NCI-H2029 (cell line): ENCODE measurements around the gene GNAL.
"Not testable (repeated sequence)": the region's sequence is repeated elsewhere in the genome, so short reads cannot be mapped to it uniquely, and the experiment has no call there.

Source experiments
- DNase-seq: peaks from one replicate; lab custom pipeline; 2025; lab: John Stamatoyannopoulos, UW

The GNAL gene

DNA sequence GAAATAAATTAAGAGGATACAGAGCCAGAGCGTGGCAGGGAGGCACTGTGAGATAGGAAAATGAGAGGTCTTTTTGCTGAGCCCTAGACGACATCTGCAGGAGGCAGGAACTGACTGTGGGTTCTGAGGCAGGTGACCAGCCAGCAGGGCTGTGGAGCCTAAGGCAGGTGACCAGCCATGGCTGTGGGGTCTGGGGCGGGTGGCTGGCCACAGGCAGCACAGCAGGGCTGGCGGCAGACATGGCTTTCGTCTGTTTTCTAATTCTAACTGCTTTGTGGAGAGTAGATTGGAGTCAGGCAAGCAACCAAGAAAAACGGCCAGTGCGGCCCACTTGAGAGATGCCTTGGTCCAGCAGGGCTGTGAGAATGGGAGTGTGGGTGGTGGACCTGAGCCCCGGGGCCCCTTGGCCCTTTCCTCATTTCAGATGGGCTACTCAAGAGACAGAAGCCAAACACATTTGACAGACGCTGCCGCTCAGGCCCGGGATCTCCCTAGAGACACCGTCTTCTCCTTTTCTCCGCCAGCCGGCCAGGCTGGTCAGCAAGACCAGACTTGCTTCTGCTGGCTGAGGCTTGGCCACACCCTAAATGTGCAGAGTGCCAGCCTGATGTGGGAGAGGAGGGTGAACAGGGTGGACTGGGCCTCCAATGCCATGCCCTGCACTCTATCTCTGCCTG lies 19.7 kb upstream of the GNAL start:
- no peak for DNase-seq

DNA sequence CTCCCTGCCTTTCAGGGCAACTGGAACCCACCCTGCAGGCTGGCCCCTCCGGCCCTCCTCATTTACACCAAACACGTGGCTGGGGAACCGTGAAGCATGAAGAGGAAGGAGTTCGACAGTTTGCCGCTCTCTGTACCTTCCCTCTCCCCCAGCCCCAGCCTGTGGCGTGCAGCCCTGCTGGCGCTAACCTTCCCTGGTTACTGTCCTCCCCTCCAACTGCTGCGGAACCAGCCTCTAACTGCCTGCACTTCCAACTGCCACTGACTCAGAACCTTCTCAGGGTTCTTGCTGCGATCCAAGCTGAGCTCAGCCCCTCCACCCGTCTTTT lies 19.2 kb upstream of the GNAL start:
- no peak for DNase-seq

DNA sequence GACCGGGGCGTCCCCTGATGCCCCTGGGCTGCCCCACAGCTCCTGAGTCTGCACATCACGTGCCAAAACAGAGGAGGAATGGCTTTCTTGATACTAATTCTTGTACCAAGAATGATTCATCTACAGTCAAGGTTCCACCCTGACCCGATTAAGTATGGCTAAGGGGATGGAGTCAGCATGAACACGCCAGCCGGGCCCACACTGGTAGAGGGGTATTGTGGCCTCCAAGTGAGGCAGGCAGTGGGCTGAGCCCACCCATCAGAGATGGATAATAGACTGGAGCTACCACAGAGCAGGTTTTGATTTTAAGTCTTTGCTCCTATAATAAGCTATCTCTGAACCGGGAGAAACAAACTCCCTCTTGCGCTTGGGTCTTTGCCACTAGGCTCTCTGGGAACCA lies 17.9 kb upstream of the GNAL start:
- DNase-seq: no peak

DNA sequence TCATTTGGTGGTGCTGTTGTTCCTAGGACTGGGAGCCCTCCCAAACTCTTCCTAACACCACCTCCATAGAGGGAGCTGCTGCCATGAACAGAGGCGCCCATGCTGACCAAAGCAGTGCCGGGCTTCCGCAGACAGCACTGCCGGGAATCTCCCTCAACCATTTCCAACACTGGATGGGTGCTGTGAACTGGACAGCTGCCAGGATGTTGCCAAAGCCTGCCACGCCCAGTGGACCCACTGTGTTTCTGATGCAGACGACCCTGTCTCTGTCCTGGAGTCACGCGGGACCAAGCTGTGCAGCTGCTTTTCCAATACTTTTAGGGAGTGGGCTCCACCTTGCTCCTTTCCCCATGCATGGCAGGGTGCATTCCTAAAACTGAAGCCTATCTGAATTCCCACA lies 16.9 kb upstream of the GNAL start:
- no peak for DNase-seq

DNA sequence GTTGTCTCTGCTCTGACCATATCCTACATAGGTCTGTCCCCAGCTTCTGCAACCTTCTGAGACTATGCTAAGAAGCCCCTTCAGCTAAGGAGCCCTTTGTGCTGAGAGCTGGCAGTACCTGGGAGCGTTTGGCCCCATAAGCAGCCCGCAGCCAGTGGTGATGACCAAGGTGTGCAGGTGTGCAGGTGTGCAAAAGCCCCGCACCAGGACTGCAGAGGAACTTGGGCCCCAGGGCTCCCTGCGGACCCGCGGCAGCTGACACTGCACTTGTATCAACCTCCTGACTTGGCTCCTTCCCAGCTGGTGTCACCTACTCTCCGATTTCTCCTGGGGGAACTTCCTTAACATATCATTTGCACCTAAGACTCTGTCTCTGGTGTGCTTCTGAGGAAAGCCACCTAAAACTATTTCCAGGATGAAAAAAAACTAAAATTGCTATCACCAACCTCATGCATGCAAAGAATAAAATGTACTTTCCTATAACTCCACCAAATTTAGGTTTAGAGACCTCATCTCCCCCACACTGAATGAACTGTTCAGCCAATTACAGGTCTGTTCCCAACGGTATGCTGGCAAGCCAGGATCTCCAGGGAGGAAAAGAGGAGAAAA lies 16.1 kb upstream of the GNAL start:
- no peak for DNase-seq

DNA sequence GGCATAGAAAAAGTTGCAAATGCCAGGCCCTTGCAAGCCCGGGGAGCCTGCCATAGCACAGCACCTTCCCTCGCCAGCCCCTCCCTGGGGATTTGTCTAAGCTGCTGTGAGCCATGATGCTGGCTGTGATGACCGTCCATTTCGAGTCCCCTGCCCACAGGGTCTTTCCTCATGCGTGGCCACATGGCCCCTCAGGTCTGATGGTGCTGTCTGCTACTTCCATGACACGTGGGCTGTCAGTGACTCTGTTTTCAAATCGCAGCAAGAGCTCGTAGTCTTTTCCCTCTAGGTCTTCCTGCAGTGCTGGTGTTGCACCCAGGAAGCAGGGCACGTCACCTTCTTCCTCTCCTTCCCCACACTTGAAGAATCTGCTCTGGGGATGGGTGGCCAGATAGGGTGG lies 15.5 kb upstream of the GNAL start:
- no peak for DNase-seq

DNA sequence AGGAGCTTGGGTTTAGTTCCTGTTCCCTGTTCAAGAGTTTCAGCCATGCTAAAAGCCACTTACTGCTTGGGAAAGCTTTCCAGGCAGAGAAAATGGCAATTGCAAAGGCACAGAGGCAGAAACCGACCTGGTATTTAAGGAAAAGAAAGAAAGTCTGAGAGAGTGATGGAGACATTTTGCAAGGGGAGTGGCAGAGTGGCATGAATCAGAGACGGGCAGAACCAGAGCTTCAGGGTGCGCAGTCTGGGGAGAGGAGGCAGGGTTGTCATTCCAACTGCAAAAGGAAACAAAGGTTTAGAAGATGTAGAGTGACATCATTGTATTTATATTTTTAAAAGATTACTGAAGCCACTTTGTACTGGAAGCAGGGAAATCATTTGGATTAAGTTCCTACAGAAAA lies 14.9 kb upstream of the GNAL start:
- DNase-seq: no peak

DNA sequence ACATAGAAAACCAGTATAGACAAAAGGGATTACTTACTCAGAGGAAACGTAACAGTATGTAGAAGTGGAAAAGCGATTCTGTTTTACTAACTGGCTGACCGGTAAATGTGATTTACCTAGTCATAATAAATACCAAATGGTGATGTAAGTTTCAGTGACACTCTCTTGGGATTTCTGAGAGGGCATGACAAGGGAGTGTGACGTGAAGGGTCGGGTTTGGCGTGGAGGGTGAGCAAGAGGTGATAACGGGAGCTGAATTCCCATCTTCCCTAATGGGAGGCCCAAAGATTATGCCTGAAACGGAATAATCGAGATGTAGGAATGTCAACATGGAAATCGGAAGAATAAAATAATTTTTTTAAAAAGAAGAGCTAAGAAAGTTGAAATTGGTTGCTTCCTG lies 12.7 kb upstream of the GNAL start:
- no peak for DNase-seq

DNA sequence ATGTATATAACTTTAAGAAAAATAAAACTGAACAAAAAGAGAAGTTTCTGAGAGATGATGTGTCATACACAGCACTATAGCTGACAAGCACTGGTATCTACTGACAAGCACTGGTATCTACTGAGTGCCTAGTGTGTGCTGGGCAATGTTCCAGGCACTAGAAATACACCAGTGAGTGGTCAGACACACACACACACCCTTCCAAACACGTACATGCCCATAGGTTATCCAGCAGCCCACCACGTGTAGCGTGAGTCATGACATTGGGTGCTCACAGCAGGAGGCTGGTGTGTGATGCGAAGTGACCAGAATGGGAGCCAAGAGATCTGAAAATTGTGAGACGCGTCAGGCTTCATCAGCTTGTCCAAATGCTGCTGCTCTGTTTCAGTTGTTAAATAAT lies 12.2 kb upstream of the GNAL start:
- no peak for DNase-seq

DNA sequence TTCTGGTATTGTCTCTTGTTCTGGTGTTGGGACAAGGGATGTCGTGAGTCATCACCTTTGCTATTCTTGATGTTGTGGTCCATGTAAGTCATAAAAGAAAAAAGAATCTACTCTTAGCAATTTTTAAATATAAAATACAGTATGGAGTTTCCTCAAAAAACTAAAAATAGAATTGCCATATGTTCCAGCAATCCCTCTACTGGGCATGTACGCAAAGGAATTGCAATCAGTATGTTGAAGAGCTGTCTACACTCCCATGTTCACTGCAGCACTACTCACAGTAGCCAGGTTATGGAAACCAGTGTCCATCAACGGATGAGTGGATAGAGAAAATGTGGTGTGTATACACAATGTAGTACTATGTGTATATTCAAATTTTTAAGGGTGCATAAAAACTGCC lies 10.9 kb upstream of the GNAL start:
- DNase-seq: no peak

DNA sequence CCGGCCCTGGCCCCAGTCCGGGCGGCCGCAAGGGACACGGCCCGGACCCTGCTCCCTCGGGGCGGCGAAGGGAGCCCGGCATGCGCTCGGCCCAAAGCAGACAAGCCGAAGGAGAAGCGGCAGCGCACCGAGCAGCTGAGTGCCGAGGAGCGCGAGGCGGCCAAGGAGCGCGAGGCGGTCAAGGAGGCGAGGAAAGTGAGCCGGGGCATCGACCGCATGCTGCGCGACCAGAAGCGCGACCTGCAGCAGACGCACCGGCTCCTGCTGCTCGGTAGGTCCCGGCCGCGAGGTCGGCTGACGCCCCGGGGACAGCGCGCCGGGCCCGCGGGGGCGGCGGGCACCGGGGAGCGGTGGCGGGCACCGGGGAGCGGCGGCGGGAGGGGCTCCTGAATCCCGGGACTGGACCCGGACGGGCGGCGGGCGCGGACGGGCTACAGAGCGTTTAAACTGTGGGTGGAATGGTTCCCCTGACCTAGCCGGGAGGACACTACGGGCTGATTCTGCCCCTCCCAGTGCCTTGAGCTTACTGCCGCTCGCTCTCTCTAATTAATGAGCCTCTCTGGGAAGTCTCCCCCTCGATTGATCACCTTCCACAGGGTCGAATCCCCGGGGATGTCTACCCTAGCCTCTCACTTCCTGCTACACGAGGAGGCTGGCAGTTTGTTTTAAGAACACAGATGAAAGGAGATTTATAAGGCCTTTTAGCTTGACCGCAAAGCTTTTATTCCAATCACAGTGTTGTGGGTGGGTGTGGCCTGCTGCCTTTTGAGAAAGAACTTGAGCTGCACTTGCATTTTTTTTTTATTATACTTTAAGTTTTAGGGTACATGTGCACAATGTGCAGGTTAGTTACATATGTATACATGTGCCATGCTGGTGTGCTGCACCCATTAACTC lies 853 bp downstream of the GNAL start:
- DNase-seq: no peak

DNA sequence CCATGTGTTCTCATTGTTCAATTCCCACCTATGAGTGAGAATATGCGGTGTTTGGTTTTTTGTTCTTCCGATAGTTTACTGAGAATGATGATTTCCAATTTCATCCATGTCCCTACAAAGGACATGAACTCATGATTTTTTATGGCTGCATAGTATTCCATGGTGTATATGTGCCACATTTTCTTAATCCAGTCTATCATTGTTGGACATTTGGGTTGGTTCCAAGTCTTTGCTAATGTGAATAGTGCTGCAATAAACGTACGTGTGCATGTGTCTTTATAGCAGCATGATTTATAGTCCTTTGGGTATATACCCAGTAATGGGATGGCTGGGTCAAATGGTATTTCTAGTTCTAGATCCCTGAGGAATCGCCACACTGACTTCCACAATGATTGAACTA lies 1.6 kb downstream of the GNAL start:
- DNase-seq: not testable (repeated sequence)

DNA sequence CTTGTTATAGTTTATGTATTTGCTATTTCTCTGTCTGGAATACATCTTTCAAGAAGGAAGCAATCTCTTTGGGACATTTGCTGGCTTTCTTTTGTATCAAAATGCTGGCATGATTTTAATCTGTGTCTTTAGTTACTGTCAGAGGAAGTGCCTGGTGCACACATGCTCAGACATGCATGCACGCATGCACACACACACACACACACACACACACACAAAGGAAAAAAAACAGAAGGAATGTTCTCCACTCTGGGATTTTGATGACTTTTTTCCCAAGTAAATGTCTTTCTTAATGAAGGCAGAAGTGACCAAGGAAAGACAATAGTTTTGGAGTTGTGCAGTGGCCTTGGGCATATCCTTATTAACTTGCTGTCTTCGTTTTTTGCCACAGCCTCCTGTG lies 6.7 kb downstream of the GNAL start:
- DNase-seq: no peak

DNA sequence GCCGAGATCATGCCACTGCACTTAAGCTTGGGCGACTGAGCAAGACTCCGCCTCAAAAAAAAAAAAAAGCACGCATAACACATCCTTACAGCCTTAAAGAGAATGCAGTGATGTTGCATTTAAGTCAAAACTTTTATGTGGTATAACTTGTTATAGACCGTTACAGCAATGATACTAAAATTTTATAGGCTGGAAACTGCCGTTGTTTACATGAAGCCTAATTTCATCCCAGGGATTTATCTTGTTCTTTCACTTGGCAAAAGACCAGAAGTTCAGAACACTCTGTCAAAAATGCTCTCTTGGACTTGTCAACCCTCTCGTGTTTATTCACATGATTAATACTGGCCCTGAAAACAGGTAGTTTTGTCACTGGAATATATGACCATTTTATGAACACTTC lies 7.4 kb downstream of the GNAL start:
- no peak for DNase-seq

DNA sequence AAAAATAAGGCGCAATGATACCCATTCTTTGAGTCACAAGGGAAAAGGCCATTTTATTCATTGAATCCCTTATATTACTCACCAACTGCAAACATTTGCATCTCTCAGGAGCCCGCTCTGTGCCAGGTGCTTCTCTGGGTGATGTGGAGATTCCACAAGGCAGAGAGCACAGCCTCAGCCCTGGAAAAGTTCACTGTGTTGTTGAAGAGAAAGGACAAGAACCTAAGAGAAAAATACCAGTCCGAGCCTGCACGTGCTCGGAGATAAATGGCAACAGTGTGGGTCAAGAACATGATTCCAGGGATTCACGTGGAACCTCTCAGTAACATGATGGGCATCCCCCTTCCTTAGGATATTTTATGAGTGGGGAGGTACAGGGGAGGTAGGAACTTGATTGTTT lies 11.8 kb downstream of the GNAL start:
- no peak for DNase-seq

DNA sequence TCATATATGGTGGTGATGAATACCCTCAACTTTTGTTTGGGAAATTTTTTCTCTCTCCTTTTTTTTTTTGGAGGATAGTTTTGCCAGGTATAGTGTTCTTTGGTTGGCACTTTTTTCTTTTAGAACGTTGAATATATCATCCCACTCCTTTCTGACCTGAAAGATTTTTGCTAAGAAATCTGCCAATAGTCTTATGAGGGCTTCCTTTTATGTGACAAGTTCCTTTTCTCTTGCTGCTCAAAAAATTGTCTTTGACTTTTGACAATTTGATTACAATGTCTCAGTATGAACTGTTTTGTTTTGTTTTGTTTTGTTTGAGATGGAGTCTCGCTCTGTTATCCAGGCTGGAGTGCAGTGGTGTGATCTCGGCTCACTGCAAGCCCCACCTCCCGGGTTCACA lies 21.5 kb downstream of the GNAL start:
- DNase-seq: no peak

DNA sequence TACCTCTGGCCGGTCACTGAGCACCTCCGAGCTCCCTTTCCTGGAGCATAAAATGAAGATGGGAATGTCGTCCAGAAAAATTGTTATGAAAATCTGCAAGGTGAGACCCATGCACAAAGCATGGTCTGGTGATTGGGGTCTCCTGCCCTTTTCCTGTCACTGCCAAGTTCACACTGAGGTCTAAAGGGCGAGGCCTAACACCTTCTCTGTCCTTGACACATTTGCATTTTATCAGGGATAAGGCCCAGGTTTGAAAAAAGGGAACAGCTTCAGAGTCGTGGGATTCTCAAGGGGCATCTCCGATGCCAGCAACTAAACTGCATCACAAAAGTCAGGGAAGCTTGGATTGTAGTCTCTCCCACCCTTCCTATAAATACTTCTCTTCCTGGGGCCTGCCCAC lies 24.7 kb downstream of the GNAL start:
- no peak for DNase-seq

DNA sequence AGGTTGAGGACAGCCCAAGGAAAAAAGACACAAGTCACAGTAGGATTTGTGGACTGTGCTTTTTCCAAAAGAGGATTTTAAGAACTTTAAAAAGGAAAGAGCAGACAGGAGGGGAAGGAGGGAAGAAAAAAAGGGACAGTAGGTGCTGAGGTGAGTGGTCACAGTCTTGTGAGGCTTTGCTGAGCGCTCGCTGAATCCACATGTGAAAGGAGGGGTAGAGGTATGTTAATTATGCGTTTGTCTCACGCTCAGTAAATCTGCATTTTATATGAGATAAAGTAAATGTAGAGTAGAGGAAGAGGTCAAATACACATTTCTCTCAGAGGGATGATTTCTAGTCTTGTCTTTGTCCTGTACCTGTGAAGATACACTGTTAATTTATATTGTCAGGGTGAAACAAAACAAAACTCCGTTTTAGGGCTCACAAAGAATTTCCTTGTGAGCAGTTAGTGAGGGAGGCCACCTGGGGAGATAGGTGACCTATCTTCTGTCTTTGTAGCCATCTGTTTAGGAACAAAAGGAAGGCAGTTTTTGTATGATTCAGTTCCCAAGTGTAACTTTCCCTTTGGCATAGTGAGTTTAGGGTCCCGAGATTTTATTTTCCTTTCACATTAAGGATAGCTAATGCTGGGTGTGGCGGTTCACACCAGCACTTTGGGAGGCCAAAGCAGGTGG lies 25.3 kb downstream of the GNAL start:
- DNase-seq: no peak

DNA sequence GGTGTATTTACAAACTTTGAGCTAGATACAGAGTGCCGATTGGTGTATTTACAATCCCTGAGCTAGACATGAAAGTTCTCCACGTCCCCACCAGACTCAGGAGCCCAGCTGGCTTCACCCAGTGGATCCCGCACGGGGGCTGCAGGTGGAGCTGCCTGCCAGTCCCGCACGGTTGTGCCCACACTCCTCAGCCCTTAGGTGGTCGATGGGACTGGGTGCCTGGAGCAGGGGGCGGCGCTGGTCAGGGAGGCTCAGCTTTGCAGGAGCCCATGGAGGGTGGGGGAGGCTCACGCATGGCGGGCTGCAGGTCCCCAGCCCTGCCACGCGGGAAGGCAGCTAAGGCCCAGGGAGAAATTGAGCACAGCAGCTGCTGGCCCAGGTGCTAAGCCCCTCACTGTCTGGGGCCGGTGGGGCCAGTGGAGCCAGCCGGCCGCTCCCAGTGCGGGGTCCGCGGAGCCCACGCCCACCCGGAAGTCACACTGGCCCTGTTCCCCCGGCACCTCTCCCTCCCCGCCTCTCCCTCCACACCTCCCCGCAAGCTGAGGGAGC lies 27.8 kb downstream of the GNAL start:
- not testable (repeated sequence) for DNase-seq

DNA sequence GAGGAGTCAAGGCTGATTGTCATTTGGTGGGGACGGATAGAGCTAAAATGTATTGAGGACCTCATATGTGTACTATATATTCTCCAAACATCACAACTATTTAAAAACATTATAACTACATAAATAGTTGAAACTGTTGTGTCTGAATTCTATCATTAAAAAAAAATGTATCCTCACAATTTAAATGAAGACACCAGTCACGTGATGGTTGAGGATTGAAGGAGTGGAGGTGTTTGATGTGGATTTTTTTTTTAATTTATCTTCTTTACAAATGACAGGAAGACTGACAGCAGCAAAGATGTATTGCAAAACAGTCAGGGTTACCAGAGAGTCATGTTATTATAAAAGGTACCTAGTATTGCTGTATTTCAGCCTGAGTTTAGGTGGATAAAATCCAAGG lies 30.0 kb downstream of the GNAL start:
- DNase-seq: no peak

DNA sequence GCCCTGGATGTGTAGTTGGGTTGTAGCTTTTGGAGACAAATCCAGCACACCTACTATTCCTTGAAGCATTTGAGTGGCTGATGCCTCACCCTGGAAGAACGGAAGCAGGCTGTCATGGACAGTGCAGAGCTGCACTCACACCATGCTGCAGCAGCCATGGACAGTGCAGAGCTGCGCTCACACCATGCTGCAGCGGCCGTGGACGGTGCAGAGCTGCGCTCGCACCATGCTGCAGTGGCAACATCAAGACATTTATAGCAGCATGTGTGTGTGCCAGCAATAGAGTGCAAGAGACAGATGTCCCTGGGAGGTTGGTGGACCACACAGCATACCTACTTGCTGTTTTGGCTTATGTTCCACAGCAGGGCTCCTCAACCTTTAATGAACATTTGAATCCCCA lies 30.6 kb downstream of the GNAL start:
- DNase-seq: no peak

DNA sequence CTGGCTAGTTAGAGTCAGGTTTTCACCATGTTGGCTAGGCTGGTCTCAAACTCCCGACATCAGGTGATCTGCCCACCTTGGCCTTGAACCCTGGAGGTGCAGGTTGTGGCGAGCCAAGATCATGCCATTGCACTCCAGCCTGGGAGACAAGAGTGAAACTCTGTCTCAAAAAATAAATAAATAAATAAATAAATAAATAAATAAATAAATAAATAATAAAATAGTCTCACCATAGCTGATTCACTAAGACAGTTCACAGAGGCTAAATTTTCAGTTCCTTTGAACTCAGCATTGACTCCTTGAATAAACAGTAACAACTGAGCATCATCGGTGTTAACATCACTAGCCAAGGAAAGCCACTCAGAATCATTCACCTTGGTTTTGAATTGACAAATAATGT lies 32.7 kb downstream of the GNAL start:
- no peak for DNase-seq

DNA sequence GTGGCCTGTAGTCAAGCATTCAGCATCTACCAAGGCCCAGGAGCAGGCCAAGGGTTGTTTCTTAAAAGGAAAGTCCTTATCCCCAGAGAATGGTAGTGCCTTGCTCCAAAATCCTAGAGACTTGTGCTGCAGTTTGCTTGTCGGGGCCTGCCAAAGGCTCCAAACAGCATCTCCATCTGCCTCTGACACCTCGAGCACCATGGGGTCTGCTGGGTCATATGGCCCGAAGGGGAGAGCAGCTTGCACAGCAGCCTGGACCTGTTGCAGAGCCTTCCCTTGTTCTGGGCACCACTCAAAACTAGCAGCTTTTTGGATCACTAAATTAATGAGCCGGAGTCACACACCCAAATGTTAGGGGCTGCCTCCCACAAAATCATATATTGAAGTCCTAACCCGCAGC lies 35.7 kb downstream of the GNAL start:
- no peak for DNase-seq
